GM18868 (cell line): ENCODE results near the gene ORM1.
A peak's percentile ranks its signal among the peaks of the same experiment; 100 is the strongest.

ENCODE experiments used
- ATAC-seq: cut with Tn5 transposase; IDR thresholded peaks from one replicate; pipeline ENCODE4 v1.9.1; 2021; ENCODE audit warnings: mild to moderate bottlenecking, moderate library complexity; ENCODE audit not compliant: unreplicated experiment

The ORM1 gene

GRCh38 chr9:114341152-114341830 lies 18.4 kb downstream of the ORM1 start:
- ATAC-seq, result no peak

DNA sequence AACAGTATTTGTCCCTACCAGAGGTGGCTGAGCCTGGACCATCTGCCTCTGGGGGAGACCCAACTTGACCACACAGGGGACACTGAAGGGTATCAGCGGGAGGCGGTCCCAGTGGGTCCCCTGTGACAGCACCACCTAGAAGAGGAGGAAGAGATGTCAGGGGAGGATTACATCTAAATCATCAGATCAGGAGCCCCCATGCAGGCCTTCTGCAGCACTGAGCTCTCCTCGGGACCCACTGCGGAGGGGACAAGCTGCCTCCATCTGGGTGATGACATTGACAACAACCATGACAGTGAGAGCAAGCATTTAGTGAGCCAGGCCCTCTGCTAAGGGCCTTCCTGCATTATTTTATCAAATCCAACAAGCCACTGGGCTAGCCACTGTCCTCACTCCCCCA lies 19.1 kb downstream of the ORM1 start:
- ATAC-seq, result no peak

- ATAC-seq, result no peak
These were observed 20.0 kb downstream of the ORM1 start for GRCh38 chr9:114342755-114343440.

- ATAC-seq, result no peak
These were observed 20.7 kb downstream of the ORM1 start for GRCh38 chr9:114343471-114344187.

DNA sequence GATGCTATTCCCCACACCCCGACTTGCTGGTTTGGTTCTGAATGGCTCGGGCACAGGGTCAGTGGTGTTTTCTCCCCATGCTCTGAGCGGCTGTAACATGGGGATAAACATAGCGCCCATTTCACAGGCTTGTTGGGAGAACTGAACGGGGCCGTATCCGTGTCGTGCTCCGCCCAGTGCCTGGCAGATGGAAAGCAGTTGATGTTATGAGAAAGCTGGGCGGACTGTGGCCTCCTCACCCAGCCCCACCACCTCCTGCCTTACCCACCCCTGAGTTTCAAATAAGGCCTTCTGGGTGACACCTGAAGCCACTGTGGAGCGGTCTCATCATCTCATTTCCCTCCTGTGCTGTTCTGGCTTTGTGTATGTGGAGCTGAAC lies 21.3 kb downstream of the ORM1 start:
- ATAC-seq, result no peak

DNA sequence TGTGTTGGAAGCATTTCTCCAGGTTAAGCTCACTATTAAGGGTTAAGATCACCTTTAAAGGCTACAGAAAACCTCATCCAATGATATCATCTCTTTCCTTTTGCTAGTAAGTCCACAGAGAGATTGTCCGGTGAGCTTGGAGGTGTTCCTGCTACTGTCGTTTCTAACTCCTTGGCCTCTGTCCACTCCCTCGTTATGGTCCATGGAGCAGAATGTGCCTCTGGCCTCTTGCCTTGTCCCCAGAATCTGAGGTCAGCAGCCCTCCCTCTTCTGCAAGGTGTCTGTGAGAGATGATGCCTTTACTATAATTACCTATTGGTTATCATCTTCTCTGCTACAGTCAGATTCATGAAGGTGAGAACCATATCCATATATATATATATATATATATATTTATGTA lies 21.8 kb downstream of the ORM1 start:
- ATAC-seq, result no peak

- ATAC-seq, result no peak
These were observed 22.7 kb downstream of the ORM1 start for GRCh38 chr9:114345493-114346065.

- ATAC-seq, result no peak
These were observed 23.2 kb downstream of the ORM1 start for GRCh38 chr9:114346146-114346545.

- no peak for ATAC-seq
These were observed 24.8 kb downstream of the ORM1 start for GRCh38 chr9:114347675-114348074.

DNA sequence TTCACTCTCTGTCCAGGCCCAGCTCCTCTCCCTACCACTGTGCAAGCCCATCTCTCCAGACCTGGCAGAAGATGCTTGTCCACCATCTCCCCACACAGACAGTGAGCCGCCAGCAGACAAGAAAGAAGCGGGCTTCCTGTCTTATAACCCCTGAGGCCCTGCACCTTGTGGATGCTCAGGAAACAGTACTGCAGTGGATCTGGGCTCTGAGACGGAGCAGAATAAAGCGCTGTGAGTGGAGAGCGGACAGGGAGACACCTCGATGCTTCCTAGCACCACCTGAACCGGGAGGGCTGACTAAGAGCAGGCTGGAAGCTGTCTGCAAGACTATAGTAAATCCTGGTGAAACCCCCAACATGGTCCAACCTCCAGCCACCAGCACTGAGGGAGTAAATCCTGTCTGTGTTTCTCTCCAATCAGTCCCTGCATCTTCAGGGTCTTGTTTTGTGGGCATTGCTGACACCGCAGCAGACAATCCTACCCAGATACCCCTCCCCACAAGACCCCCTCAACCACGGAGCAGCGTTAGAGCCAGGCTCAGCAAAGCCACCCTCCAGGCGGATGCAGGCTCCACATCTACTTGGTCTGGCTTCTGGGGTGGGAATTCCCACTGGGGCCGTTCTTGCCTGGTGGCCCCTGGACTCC lies 25.5 kb downstream of the ORM1 start:
- no peak for ATAC-seq

- peak; percentile 93 for ATAC-seq
These were observed 26.1 kb downstream of the ORM1 start for GRCh38 chr9:114348906-114349482.

GRCh38 chr9:114349713-114350480 lies 27.0 kb downstream of the ORM1 start:
- no peak for ATAC-seq

DNA sequence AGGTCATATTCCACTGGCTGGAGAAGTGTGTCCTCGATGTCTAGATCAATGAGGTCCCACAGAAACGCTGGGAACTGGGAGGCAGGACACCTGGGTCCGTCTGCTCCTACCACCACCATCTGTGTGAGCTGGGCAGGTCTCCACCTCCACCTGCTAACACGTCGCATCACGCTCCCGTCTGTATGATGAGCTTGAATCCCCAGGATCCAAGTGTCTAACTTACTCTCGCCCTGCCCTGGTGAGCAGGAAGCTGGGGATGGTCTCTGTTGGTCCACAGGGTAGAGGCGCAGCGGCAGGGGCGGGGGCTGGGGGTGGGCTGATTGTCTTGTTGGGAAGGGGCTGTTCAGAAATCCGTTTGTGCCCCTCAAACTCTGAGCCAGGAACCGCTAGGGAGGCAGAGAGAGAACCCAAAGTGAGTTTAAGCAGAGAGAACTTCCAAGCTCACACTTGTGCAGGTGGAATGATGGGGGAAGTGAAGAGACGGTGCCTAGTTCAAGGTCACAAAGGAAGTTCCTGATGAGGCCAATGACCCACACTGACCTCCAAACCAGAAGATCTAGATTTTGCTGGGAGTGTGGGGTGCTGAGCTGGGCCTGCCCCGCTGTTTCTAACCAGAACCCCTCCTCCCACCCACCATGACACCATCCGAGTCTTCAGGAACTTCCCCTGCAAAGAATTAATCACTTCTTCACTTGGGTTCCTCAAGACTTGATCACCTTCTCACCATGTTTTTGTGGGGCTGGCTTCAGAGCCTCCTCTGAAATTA lies 27.9 kb downstream of the ORM1 start:
- no peak for ATAC-seq

DNA sequence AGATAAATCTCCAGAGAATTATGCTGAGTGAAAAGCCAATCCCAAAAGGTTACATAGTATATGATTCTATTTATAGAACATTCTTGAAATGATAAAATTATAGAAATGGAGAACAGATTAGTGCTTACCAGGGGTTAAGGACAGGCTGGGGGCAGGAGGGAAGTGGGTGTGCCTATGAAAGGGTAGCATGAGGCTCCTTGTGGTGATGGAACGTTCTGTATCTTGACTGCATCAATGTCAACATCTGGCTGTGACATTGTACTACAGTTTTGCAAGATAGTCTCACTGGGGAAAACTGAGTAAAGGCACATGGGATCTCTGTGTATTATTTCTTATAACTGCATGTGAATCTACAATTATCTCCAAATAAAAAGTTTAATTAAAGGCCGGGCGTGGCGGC lies 29.0 kb downstream of the ORM1 start:
- ATAC-seq, result no peak

DNA sequence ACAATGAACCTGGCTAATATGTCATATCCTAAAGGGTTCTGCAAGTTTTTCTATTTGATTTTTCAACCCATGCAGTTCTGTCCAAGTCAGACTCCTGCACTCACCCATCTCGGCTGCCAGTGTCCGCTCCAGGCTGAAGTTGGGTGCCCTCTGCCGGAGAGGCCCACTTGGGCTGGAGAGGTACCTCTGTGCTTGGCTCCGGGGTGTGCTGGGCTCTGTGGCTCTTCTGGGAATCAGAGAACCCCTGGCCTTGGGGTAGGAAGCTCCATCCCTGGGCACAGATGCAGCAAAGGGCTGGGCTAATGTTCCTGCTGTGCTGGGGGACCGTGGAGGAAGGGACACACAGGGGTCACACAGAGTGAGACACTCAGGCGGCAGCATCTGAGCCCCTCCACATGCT lies 32.9 kb downstream of the ORM1 start:
- no peak for ATAC-seq

- no peak for ATAC-seq
These were observed 33.9 kb downstream of the ORM1 start for GRCh38 chr9:114356792-114357191.

DNA sequence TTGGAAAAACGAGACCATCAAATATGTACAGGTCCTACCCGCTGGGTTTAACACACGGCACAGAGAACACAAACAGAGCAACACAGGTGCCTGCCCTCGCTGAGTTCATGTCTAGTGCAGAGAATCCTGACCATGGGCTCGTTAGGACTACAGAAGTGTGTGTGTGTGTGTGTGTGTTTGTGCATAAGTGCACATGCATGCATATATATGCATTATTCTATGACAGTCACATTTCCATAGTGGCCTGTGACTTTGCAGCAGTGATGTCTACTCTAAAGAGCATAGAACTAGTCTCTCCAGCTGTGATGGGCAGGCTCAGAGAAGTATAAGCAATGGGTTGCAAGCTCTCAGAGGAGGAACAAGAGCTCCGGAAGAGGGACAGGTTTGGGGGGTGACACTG lies 34.5 kb downstream of the ORM1 start:
- no peak for ATAC-seq

DNA sequence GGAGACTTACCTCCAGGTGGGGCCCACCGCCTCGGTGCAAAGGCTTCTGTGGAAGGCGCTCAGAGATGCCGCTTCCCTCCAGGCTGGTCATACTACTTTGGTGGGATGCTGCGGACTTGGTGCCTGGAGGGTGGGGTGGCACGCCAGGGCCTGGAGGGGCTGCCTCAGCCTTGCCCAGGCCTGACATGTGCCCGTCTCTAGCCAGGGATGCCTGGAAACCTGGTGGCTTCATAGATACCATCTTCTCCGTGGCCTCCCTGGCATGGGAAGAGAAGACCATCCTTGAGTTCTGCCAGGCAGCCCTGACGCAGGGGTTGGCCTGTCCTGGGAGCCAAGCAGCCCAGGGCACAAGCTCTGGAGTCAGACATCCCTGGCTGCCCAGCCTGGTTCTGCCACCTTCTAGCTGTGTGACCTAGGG lies 35.0 kb downstream of the ORM1 start:
- no peak for ATAC-seq

GRCh38 chr9:114359801-114360200 lies 36.9 kb downstream of the ORM1 start:
- ATAC-seq, result no peak
